A673 (cell line): Measurements from ENCODE around the gene KCNK16. TPM values are rescaled to one million over a fixed set of nuclear protein-coding genes. Genes with fewer than 3 reads are reported as not detected.
"Not testable (repeated sequence)": the region's sequence is repeated elsewhere in the genome, so short reads cannot be mapped to it uniquely, and the experiment has no call there.

Experiments used
- BruUV-seq: library from RNA; stranded (reverse); fragments of 400-500 nt; replicated peaks from 2 replicates; lab custom pipeline; 2021; lab: Mats Ljungman, UMichigan
- CTCF ChIA-PET: fragments of 300-600 bp; sonication (Branson Sonifier 250); formaldehyde crosslinking; loops from one replicate; lab custom pipeline; 2022; ENCODE audit warnings: antibody characterized with exemption; lab: Charles Lee
- POLR2A ChIA-PET: fragments of 300-600 bp; sonication (Branson Sonifier 250); formaldehyde crosslinking; loops from one replicate; lab custom pipeline; 2022; ENCODE audit warnings: antibody characterized with exemption; ENCODE audit not compliant: low non-redundant PET; lab: Charles Lee
- DNase-seq: peaks from one replicate; pipeline ENCODE4 v3.0.0-alpha.2; 2015; ENCODE audit warnings: low spot score
- H3K27ac ChIP-seq: fragments of 200-600 bp; sonication (generic); 2 replicates; pipeline ENCODE4 v1.5.1; 2016; ENCODE audit warnings: mixed run types, low read depth, mild to moderate bottlenecking, mixed read lengths, antibody characterized with exemption, low read length; ENCODE audit not compliant: poor library complexity, severe bottlenecking
- H3K27me3 ChIP-seq: fragments of 200-600 bp; sonication (generic); replicated peaks from 2 replicates; pipeline ENCODE4 v1.6.1; 2017; ENCODE audit warnings: mixed run types, low read depth, mild to moderate bottlenecking, mixed read lengths, antibody characterized with exemption, low read length; ENCODE audit not compliant: insufficient read depth, poor library complexity
- H3K36me3 ChIP-seq: fragments of 200-600 bp; sonication (generic); 2 replicates; pipeline ENCODE4 v1.6.1; 2016; ENCODE audit warnings: mixed run types, mild to moderate bottlenecking, mixed read lengths, antibody characterized with exemption, low read length; ENCODE audit not compliant: insufficient read depth, poor library complexity, severe bottlenecking
- H3K4me1 ChIP-seq: fragments of 200-600 bp; sonication (generic); 2 replicates; pipeline ENCODE4 v1.6.1; 2017; ENCODE audit warnings: mixed run types, mild to moderate bottlenecking, mixed read lengths, antibody characterized with exemption, low read length; ENCODE audit not compliant: insufficient read depth, poor library complexity, severe bottlenecking
- H3K4me3 ChIP-seq: fragments of 200-600 bp; sonication (generic); 2 replicates; pipeline ENCODE4 v1.5.1; 2016; ENCODE audit warnings: low read depth, mixed run types, mild to moderate bottlenecking, mixed read lengths, low read length; ENCODE audit not compliant: poor library complexity, severe bottlenecking
- H3K9me3 ChIP-seq: fragments of 200-600 bp; sonication (generic); 2 replicates; pipeline ENCODE4 v1.6.1; 2016; ENCODE audit warnings: mixed run types, low read depth, mild to moderate bottlenecking, mixed read lengths, antibody characterized with exemption, low read length; ENCODE audit not compliant: poor library complexity, severe bottlenecking
- EZH2 ChIP-seq: fragments of 200-600 bp; sonication (generic); IDR thresholded peaks from 2 replicates; pipeline ENCODE4 v1.6.1; 2017; ENCODE audit warnings: borderline replicate concordance, low read depth, mild to moderate bottlenecking, mixed read lengths, antibody characterized with exemption, low read length; ENCODE audit not compliant: poor library complexity, severe bottlenecking
- intact Hi-C: fragments of 100-400 bp; cut with micrococcal nuclease; formaldehyde crosslinking; loops from one replicate; pipeline ENCODE4 v1.10.0; 2022; ENCODE audit not compliant: unreplicated experiment
- total RNA-seq: library from RNA; stranded (reverse); gene quantifications from 2 replicates; pipeline ENCODE4 v1.2.3, GENCODE V29; 2021
- TF ChIP-seq, protein P1 (sequence below): fragments of 300-800, 200-600 bp; sonication (generic); conservative IDR thresholded peaks from 2 replicates; pipeline ENCODE4 v1.5.1; 2017; ENCODE audit warnings: low read depth, mild to moderate bottlenecking, antibody characterized with exemption, low read length, moderate library complexity, mixed read lengths

KCNK16 gene
- total RNA-seq, 1 experiment from 2014 or later = not detected

DNA sequence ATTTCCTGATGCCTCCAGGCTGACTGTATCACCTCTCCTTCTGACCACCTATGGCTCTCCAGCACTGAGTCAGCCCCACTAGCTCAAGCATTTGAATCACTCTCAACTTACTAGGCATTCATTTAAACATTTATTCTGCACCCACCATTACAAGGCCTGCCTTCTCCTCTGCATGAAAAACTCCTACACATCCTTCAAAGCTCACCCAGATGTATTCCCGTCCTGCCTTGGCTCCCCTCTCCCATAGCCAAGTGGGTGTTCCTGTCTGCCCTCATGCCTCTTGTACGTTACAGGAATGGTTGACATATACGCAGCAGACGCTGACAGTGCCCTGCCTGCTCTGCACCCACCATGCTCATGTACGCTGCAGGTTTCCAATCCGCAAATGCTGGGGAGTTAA lies 29.9 kb downstream of the KCNK16 start:
- Histone ChIP-seq H3K9me3 (no peaks in the 10 kb centered on the region), H3K4me1 (no peaks in the 10 kb centered on the region), H3K27me3 (peaks cover 37% of the 10 kb centered on the region), H3K36me3 (no peaks in the 10 kb centered on the region), H3K4me3 (no peak overlapping the region), H3K27ac (no peak overlapping the region)
- TF ChIP-seq, protein P1, sequence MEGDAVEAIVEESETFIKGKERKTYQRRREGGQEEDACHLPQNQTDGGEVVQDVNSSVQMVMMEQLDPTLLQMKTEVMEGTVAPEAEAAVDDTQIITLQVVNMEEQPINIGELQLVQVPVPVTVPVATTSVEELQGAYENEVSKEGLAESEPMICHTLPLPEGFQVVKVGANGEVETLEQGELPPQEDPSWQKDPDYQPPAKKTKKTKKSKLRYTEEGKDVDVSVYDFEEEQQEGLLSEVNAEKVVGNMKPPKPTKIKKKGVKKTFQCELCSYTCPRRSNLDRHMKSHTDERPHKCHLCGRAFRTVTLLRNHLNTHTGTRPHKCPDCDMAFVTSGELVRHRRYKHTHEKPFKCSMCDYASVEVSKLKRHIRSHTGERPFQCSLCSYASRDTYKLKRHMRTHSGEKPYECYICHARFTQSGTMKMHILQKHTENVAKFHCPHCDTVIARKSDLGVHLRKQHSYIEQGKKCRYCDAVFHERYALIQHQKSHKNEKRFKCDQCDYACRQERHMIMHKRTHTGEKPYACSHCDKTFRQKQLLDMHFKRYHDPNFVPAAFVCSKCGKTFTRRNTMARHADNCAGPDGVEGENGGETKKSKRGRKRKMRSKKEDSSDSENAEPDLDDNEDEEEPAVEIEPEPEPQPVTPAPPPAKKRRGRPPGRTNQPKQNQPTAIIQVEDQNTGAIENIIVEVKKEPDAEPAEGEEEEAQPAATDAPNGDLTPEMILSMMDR = no peak
- no peak for TF ChIP-seq EZH2
- POLR2A ChIA-PET = no interaction called here
- no TSS peak for BruUV-seq
- DNase-seq = no peak
- intact Hi-C loops = no loop called here
- CTCF ChIA-PET = no interaction called here

DNA sequence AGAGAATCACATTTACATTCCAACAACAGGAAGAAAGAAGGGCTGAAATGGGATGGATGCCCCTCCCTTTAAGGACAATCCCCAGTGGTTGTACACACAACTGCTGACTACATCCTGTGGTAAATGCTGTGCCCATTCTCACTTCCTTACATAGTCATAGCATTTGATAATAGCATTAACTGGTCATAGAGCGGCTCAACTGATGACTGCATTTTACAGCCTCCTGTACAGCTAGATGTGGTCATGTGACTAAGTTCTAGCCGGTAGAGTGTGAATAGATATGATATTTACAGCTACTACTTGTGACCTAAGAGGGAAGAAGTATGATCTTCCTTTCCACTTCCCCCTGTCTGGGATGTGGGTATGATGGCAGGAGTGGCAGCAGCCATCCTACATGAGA lies 33.0 kb downstream of the KCNK16 start:
- no peak for TF ChIP-seq EZH2
- TF ChIP-seq, protein P1 = no peak
- CTCF ChIA-PET = no interaction called here

DNA sequence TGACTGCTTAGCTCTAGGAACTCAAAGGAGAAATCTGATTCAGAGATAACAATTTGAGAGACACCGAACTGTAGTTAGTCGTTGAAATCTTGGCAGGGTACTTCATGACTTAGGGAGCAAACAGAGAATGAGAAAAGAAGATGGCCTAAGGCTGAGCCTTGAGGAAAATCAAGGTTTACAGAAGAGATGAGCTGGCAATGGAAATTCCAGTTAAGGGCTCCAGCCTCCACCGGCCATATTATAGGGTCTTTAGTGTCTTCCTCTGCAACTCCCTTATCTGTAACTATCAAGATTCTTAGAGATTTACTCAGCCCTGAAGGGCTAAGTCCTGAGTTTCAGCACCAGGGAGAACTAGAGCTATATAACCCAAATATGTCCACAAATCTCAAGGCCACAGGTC lies 34.9 kb downstream of the KCNK16 start:
- H3K36me3 ChIP-seq = no peaks in the 10 kb centered on the region
- no peak overlapping the region for H3K27ac ChIP-seq
- H3K4me3 ChIP-seq = no peak overlapping the region
- intact Hi-C loops = no loop called here
- no peak for TF ChIP-seq EZH2
- TF ChIP-seq, protein P1 = no peak
- no peak for DNase-seq
- H3K4me1 ChIP-seq = no peaks in the 10 kb centered on the region
- no TSS peak for BruUV-seq
- no peaks in the 10 kb centered on the region for H3K9me3 ChIP-seq
- POLR2A ChIA-PET = no interaction called here
- H3K27me3 ChIP-seq = peaks cover 43% of the 10 kb centered on the region
- CTCF ChIA-PET = no interaction called here

More for the DNA sequence above, 33.0 kb downstream of the KCNK16 start:
- POLR2A ChIA-PET = no interaction called here
- Histone ChIP-seq H3K27ac (no peak overlapping the region), H3K36me3 (no peaks in the 10 kb centered on the region), H3K4me3 (no peak overlapping the region), H3K9me3 (no peaks in the 10 kb centered on the region), H3K4me1 (no peaks in the 10 kb centered on the region), H3K27me3 (peaks cover 42% of the 10 kb centered on the region)
- intact Hi-C loops = no loop called here
- no TSS peak for BruUV-seq
- DNase-seq = no peak

DNA sequence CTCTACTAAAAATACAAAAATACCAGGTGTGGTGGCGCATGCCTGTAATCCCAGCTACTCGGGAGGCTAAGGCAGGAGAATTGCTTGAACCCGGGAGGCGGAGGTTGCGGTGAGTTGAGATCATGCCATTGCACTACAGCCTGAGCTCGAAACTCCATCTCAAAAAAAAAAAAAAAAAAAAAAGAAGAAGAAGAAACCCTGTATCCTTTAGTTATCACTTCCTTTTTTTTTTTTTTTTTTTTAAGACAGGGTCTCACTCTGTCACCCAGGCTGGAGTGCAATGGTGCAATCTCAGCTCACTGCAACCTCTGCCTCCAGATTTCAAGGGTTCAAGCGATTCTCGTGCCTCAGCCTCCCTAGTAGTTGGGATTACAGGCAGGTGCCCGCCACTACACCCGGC lies 35.9 kb downstream of the KCNK16 start:
- POLR2A ChIA-PET, DNase-seq, BruUV-seq: not testable (repeated sequence)

More for the DNA sequence above, 35.9 kb downstream of the KCNK16 start:
- H3K4me1 ChIP-seq, H3K4me3 ChIP-seq, CTCF ChIA-PET, H3K27ac ChIP-seq, H3K9me3 ChIP-seq, H3K36me3 ChIP-seq, intact Hi-C loops: not testable (repeated sequence)
- peaks cover 35% of the 10 kb centered on the region for H3K27me3 ChIP-seq
